Epithelial cell of esophagus (primary cell): ENCODE results near the gene NCK2.

ENCODE experiments used
- DNase-seq: peaks from one replicate; pipeline ENCODE4 v3.0.0; 2010; ENCODE audit warnings: low read depth
- H3K4me3 ChIP-seq: 2 replicates; pipeline ENCODE4 v1.5.1; 2011; ENCODE audit warnings: mild to moderate bottlenecking, low read length, control low read depth
- CTCF ChIP-seq: IDR thresholded peaks from 2 replicates; pipeline ENCODE4 v1.5.1; 2011; ENCODE audit warnings: low read depth, mild to moderate bottlenecking, low read length, control low read depth, inconsistent platforms; ENCODE audit not compliant: insufficient read depth; ENCODE audit errors: missing control alignments

The NCK2 gene

GRCh38 chr2:105882341-105882740, 137.6 kb downstream of the NCK2 start:
- H3K4me3 ChIP-seq = no peak overlapping the region
- no peak for TF ChIP-seq CTCF
- no peak for DNase-seq

GRCh38 chr2:105882920-105883435, 138.3 kb downstream of the NCK2 start:
- H3K4me3 ChIP-seq = no peak overlapping the region
- DNase-seq = no peak
- TF ChIP-seq CTCF = no peak

- no peak for DNase-seq
- no peak for TF ChIP-seq CTCF
- H3K4me3 ChIP-seq = no peak overlapping the region
Observed at GRCh38 chr2:105883911-105884694, 139.4 kb downstream of the NCK2 start.

- no peak overlapping the region for H3K4me3 ChIP-seq
- DNase-seq = no peak
- no peak for TF ChIP-seq CTCF
Observed at GRCh38 chr2:105885456-105885855, 140.7 kb downstream of the NCK2 start.

- TF ChIP-seq CTCF = no peak
- DNase-seq = peak; percentile 10
- H3K4me3 ChIP-seq = no peak overlapping the region
Observed at GRCh38 chr2:105886029-105886454, 141.3 kb downstream of the NCK2 start.

- no peak for TF ChIP-seq CTCF
- no peak overlapping the region for H3K4me3 ChIP-seq
- no peak for DNase-seq
Observed at GRCh38 chr2:105886687-105887086, 142.0 kb downstream of the NCK2 start.

GRCh38 chr2:105887256-105887655, 142.5 kb downstream of the NCK2 start:
- DNase-seq = no peak
- H3K4me3 ChIP-seq = no peak overlapping the region
- TF ChIP-seq CTCF = no peak
